ENCODE measurements around the gene PCMT1. TPM values are rescaled to one million over a fixed set of nuclear protein-coding genes. Genes with fewer than 3 reads are reported as not detected.

The PCMT1 gene
- total and polyA plus RNA-seq, 9 of the 15 experiments (the other 6 are each of a cell fraction or from before 2014, with no cell fraction given): 217 to 541 (median 327) TPM

DNA sequence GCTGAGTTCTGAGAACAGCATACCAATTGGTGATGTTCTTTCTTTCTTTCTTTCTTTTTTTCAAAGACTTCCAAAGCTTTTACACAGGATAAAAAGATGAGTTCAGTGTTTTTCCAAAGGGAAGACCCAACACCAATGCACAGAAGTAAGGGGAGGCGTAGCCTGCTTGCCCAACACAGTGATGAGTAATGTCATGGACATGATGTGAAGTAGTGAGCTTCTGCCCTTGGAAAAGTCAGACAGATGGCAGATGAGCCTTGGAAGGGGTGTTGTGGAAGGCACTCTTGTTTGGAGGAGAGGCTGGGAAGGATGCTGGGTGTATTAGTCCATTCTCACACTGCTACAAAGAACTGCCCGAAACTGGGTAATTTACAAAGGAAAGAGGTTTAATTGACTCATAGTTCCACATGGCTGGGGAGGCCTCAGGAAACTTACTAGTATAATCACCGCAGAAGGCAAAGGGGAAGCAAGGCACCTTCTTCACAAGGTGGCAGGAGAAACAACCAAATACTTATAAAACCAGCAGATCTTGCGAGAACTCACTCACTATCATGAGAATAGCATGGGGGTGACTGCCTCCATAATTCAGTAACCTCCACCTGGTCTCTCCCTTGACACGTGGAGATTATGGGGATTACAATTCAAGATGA lies 102.0 kb downstream of the PCMT1 start (continued):
- TF ChIP-seq, protein P1, sequence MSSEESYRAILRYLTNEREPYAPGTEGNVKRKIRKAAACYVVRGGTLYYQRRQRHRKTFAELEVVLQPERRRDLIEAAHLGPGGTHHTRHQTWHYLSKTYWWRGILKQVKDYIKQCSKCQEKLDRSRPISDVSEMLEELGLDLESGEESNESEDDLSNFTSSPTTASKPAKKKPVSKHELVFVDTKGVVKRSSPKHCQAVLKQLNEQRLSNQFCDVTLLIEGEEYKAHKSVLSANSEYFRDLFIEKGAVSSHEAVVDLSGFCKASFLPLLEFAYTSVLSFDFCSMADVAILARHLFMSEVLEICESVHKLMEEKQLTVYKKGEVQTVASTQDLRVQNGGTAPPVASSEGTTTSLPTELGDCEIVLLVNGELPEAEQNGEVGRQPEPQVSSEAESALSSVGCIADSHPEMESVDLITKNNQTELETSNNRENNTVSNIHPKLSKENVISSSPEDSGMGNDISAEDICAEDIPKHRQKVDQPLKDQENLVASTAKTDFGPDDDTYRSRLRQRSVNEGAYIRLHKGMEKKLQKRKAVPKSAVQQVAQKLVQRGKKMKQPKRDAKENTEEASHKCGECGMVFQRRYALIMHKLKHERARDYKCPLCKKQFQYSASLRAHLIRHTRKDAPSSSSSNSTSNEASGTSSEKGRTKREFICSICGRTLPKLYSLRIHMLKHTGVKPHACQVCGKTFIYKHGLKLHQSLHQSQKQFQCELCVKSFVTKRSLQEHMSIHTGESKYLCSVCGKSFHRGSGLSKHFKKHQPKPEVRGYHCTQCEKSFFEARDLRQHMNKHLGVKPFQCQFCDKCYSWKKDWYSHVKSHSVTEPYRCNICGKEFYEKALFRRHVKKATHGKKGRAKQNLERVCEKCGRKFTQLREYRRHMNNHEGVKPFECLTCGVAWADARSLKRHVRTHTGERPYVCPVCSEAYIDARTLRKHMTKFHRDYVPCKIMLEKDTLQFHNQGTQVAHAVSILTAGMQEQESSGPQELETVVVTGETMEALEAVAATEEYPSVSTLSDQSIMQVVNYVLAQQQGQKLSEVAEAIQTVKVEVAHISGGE (CRISPR knock-in tag; IDR thresholded peaks at IDR 0.05): no peak
- TF ChIP-seq ETV6 (IDR thresholded peaks at IDR 0.05; ENCODE audit: borderline replicate concordance in 1 of 2, low read depth in 2 of 2, low read length in 1 of 2) (no peak), ETV6 (CRISPR knock-in tag; IDR thresholded peaks at IDR 0.05; ENCODE audit: borderline replicate concordance) (no peak), KLF16 (IDR thresholded peaks at IDR 0.05) (no peak)

DNA sequence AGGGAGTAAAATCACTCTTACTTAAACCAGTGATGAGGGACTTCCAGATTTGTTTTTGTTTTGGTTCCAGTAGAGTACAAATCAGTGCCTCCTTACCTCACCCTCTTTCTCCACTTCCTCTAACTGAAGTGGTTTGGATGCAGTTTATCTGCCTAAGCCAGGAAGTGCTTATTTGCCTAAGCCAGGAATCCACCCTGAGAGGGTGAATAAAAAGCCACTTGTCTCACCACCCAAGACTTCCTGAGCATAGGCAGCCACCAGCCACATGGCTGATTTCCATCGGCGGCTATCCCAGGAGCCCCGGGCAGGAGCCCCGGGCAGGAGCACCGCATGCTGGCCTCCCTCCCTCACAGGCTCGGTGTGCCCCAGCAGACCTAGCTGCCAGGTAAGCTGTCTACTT lies 102.6 kb downstream of the PCMT1 start:
- peaks cover 4% of the 10 kb centered on the region in 2 experiments; a peak in 4 of 5 replicates for H3K4me1 ChIP-seq (replicated peaks in 1 of 2; ENCODE audit: control insufficient read depth in 2 of 2, insufficient read depth in 2 of 2, low read length in 2 of 2)
- H3K4me2 ChIP-seq (ENCODE audit: insufficient read depth, low read length): no peak overlapping the region
- TF ChIP-seq ETV1 (tag; conservative IDR thresholded peaks at IDR 0.05; ENCODE audit: low read depth) (peak; percentile 39; the same call in 1 of the 2 replicates), NFIC (IDR thresholded peaks at IDR 0.05) (peak; percentile 15; the same call in 1 of the 2 replicates), FOXP1 (CRISPR knock-in tag; IDR thresholded peaks at IDR 0.05) (0 out of 2 replicates have a peak, but pooled peaks have one; percentile 46), ZNF77 (CRISPR knock-in tag; IDR thresholded peaks at IDR 0.05) (no peak), CTBP1 (IDR thresholded peaks at IDR 0.05; ENCODE audit: borderline replicate concordance) (0 out of 2 replicates have a peak, but pooled peaks have one; percentile 31), SMAD1 (IDR thresholded peaks at IDR 0.05; ENCODE audit: low read depth, low read length, partially characterized antibody) (no peak), KDM1A (IDR thresholded peaks at IDR 0.05) (peak; percentile 97 to 98), SPI1 (IDR thresholded peaks at IDR 0.05; ENCODE audit: borderline replicate concordance, low read depth, low read length) (peak; percentile 95), ARID1B (IDR thresholded peaks at IDR 0.05) (0 out of 2 replicates have a peak, but pooled peaks have one; percentile 27), FOXA3 (CRISPR knock-in tag; conservative IDR thresholded peaks at IDR 0.05 in 1 of 2, IDR thresholded peaks at IDR 0.05 in 1 of 2) (peak in 1 of 2 experiments; percentile 71; a peak in 2 of 4 replicates)
- TF ChIP-seq, protein P2, sequence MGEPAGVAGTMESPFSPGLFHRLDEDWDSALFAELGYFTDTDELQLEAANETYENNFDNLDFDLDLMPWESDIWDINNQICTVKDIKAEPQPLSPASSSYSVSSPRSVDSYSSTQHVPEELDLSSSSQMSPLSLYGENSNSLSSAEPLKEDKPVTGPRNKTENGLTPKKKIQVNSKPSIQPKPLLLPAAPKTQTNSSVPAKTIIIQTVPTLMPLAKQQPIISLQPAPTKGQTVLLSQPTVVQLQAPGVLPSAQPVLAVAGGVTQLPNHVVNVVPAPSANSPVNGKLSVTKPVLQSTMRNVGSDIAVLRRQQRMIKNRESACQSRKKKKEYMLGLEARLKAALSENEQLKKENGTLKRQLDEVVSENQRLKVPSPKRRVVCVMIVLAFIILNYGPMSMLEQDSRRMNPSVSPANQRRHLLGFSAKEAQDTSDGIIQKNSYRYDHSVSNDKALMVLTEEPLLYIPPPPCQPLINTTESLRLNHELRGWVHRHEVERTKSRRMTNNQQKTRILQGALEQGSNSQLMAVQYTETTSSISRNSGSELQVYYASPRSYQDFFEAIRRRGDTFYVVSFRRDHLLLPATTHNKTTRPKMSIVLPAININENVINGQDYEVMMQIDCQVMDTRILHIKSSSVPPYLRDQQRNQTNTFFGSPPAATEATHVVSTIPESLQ (CRISPR knock-in tag; IDR thresholded peaks at IDR 0.05): no peak

More for the DNA sequence above, 102.6 kb downstream of the PCMT1 start:
- no peak overlapping the region for H3K9ac ChIP-seq (ENCODE audit: insufficient read depth in 1 of 2, low read depth in 2 of 2, low read length in 2 of 2)
- no peak overlapping the region for H3K27ac ChIP-seq (ENCODE audit: extremely low read depth, low read depth, low read length)
- in situ Hi-C loops (cut with MboI): no loop called here
- peak; percentile 37; the same call in 2 of the 3 replicates for ATAC-seq
- 3% methylated on average over 6 of the region's 6 CpGs for WGBS (ENCODE audit: insufficient coverage, low coverage, missing lambda C conversion rate)
- ChIA-PET POLR2A (interaction anchor here (0.7 kb wide), 1 partner anchor 283 kb away, joined by 3 read pairs; no protein-coding TSS in a partner anchor), CTCF (ENCODE audit: low intra/inter-chr PET ratio) (no interaction called here)
- no peaks in the 10 kb centered on the region for H3K9me3 ChIP-seq (replicated peaks; ENCODE audit: control insufficient read depth, insufficient read depth, low read depth, low read length)
- H3K79me2 ChIP-seq (ENCODE audit: control insufficient read depth, insufficient read depth, low read length): no peaks in the 10 kb centered on the region
- H4K20me1 ChIP-seq (replicated peaks; ENCODE audit: control insufficient read depth, insufficient read depth, low read length): peaks cover 3% of the 10 kb centered on the region
- H2AFZ ChIP-seq (ENCODE audit: low read depth, low read length): no peak overlapping the region
- no peak for DNase-seq (ENCODE audit: extremely low read depth in 1 of 4, low spot score in 3 of 4)
- BruUV-seq (replicated peaks): no TSS peak
- intact Hi-C loops (cut with micrococcal nuclease): no loop called here
- H3K4me3 ChIP-seq: no peak overlapping the region
- H3K36me3 ChIP-seq (ENCODE audit: control insufficient read depth, insufficient read depth, low read length): no peaks in the 10 kb centered on the region
- no peaks in the 10 kb centered on the region for H3K9me1 ChIP-seq (ENCODE audit: control insufficient read depth, insufficient read depth, low read length)
- peaks cover 10 to 13% of the 10 kb centered on the region in 2 experiments; a peak in 3 of 5 replicates for H3K27me3 ChIP-seq (ENCODE audit: control insufficient read depth in 2 of 2, insufficient read depth in 2 of 2, low read length in 2 of 2)
- no peak for FAIRE-seq
